HepG2 (cell line): ENCODE measurements around the gene HOTAIR. TPM values are rescaled to one million over a fixed set of nuclear protein-coding genes. Genes with fewer than 3 reads are reported as not detected.

Experiments
- ATAC-seq: fragments of 200-7000 bp; cut with Tn5 transposase; 3 replicates; pipeline ENCODE4 v1.9.1; 2020; ENCODE audit warnings: mild to moderate bottlenecking, moderate library complexity
- BruUV-seq: library from RNA; stranded (reverse); fragments of 400-500 nt; replicated peaks from 2 replicates; lab custom pipeline; 2021; lab: Mats Ljungman, UMichigan
- CTCF ChIA-PET: fragments of 300-600 bp; formaldehyde crosslinking; extraction: SDS; loops from one replicate; lab custom pipeline; 2021; ENCODE audit warnings: low total read pairs, inconsistent platforms, low intra/inter-chr PET ratio; lab: Yijun Ruan, JAX
- POLR2A ChIA-PET: fragments of 350-600 bp; sonication (Branson Sonifier 250); formaldehyde crosslinking; loops from one replicate; lab custom pipeline; 2020; ENCODE audit warnings: antibody characterized with exemption, inconsistent platforms; lab: Yijun Ruan, JAX
- DNase-seq: peaks from one replicate; pipeline ENCODE4 v3.0.0-alpha.2; 2015; ENCODE audit warnings: low spot score
- FAIRE-seq: peaks from 3 replicates; lab custom pipeline; 2011; peaks lifted over from hg19 to GRCh38; lab: Jason Lieb, UNC
- H2AFZ ChIP-seq: one replicate; pipeline ENCODE4 v1.6.1; 2011; ENCODE audit warnings: low read length, inconsistent platforms
- H3K27ac ChIP-seq: fragments of 300-600 bp; 3 replicates; pipeline ENCODE4 v1.8.0; 2011; ENCODE audit warnings: mixed run types, mild to moderate bottlenecking, mixed read lengths, low read length, inconsistent platforms; ENCODE audit not compliant: insufficient read depth; ENCODE audit errors: extremely low read length
- H3K27me3 ChIP-seq, 2 experiments: fragments of 200-600 bp in 1 of 2; 2 replicates in 1 of 2; 3 replicates in 1 of 2; pipeline versions ENCODE4 v1.6.0 to v1.8.0; 2011; ENCODE audit warnings: low read length in 2 of 2, mild to moderate bottlenecking in 2 of 2, moderate library complexity in 2 of 2, inconsistent platforms in 1 of 2; ENCODE audit not compliant: insufficient read depth in 2 of 2, control insufficient read depth in 1 of 2
- H3K36me3 ChIP-seq, 2 experiments: fragments of 200-600 bp in 1 of 2; replicated peaks in 1 of 2; 2 replicates in 1 of 2; 3 replicates in 1 of 2; pipeline versions ENCODE4 v1.5.1 to v1.8.0; 2011; ENCODE audit warnings: low read length in 2 of 2, inconsistent platforms in 1 of 2; ENCODE audit not compliant: insufficient read depth in 2 of 2, control insufficient read depth in 1 of 2
- H3K4me1 ChIP-seq: 2 replicates; pipeline ENCODE4 v1.5.1; 2012; ENCODE audit warnings: low read length, inconsistent platforms; ENCODE audit not compliant: insufficient read depth
- H3K4me2 ChIP-seq: 2 replicates; pipeline ENCODE4 v1.6.0; 2011; ENCODE audit warnings: low read depth, low read length, inconsistent platforms
- H3K4me3 ChIP-seq, 3 experiments: fragments of 200-600 bp in 1 of 3; sonication (generic), shearing (Covaris generic) in 1 of 3; replicated peaks in 1 of 3; 2 replicates each; pipeline ENCODE4 v1.5.1; 2011 to 2016; ENCODE audit warnings: low read length in 3 of 3, inconsistent platforms in 2 of 3, low read depth in 2 of 3, mild to moderate bottlenecking in 2 of 3, control low read depth in 1 of 3, mixed read lengths in 1 of 3; ENCODE audit not compliant: insufficient read depth in 1 of 3
- H3K79me2 ChIP-seq: one replicate; pipeline ENCODE4 v1.6.1; 2011; ENCODE audit warnings: low read length, inconsistent platforms; ENCODE audit not compliant: insufficient read depth
- H3K9ac ChIP-seq: 2 replicates; pipeline ENCODE4 v1.6.0; 2011; ENCODE audit warnings: mild to moderate bottlenecking, low read depth, low read length, inconsistent platforms; ENCODE audit not compliant: insufficient read depth
- H3K9me3 ChIP-seq: 2 replicates; pipeline ENCODE4 v1.5.1; 2012; ENCODE audit warnings: mild to moderate bottlenecking, low read length
- H4K20me1 ChIP-seq: 2 replicates; pipeline ENCODE4 v1.6.0; 2011; ENCODE audit warnings: inconsistent platforms, mild to moderate bottlenecking, low read length, moderate library complexity; ENCODE audit not compliant: insufficient read depth
- ARID4A ChIP-seq: sonication (generic); formaldehyde crosslinking; IDR thresholded peaks from 2 replicates; pipeline ENCODE4 v1.5.0; 2020; ENCODE audit warnings: mild to moderate bottlenecking, missing genetic modification reagents, borderline replicate concordance
- CTCF ChIP-seq: sonication (generic); formaldehyde crosslinking; IDR thresholded peaks from 2 replicates; pipeline ENCODE4 v1.5.0; 2020; ENCODE audit warnings: mild to moderate bottlenecking, missing genetic modification reagents, moderate library complexity
- EZH2 ChIP-seq: conservative IDR thresholded peaks from 2 replicates; pipeline ENCODE4 v1.6.1; 2012; ENCODE audit warnings: mild to moderate bottlenecking, low read depth, low read length, moderate library complexity
- WGBS: methylation state at CpG from one replicate; pipeline ENCODE4 v1.1.6; 2017; ENCODE audit warnings: low lambda C conversion rate; 5-methylcytosine and 5-hydroxymethylcytosine counted together
- in situ Hi-C: cut with HindIII; loops from 2 replicates; pipeline ENCODE4 v1.10.0; 2017; ENCODE audit warnings: low pct_unique_long_range_greater_than_20kb; ENCODE audit not compliant: extremely low pct_ligation_motif_present
- intact Hi-C: fragments of 100-400 bp; cut with micrococcal nuclease; formaldehyde crosslinking; loops from one replicate; pipeline ENCODE4 v1.10.0; 2022; ENCODE audit not compliant: unreplicated experiment
- polyA plus RNA-seq, 8 experiments: library from polyadenylated mRNA; depleted of rRNA in 3 of 8; stranded (reverse) in 7 of 8; unstranded in 1 of 8; fragments of >200 nt; fragmentation: Illumina TruSeq in 4 of 8; extraction: Trizol in 4 of 8; gene quantifications; 2 replicates each; pipeline versions ENCODE4 v1.2.1 to v1.2.3, GENCODE V29; 2011 to 2016; ENCODE audit warnings: low read depth in 4 of 8, missing spikeins in 1 of 8, mixed read lengths in 1 of 8; ENCODE audit not compliant: insufficient read depth in 1 of 8
- total RNA-seq, 5 experiments: library from RNA; depleted of rRNA; stranded (reverse); fragments of >200 nt; fragmentation: Illumina TruSeq; extraction: Trizol; gene quantifications; 2 replicates each; pipeline ENCODE4 v1.2.3, GENCODE V29; 2016; ENCODE audit warnings: low read depth in 1 of 5

HOTAIR gene
- total and polyA plus RNA-seq, 2 of the 13 experiments (the other 11 are each of a cell fraction or from before 2014, with no cell fraction given) = not detected

GRCh38 chr12:54017027-54017788, 42.5 kb upstream of the HOTAIR start:
- H3K4me2 ChIP-seq = peak overlapping the region; percentile 81
- peak overlapping the region; percentile 49 to 69 (median 60) for H3K4me3 ChIP-seq
- H2AFZ ChIP-seq = peak overlapping the region; percentile 63
- no peak overlapping the region for H3K9ac ChIP-seq
- H3K27me3 ChIP-seq = peaks cover 7 to 59% of the 10 kb centered on the region in 2 experiments
- H3K4me1 ChIP-seq = peaks cover 5% of the 10 kb centered on the region; the same call in 1 of the 2 replicates
- peak; percentile 66; the same call in 1 of the 2 replicates for TF ChIP-seq EZH2
- no peak for TF ChIP-seq CTCF (CRISPR knock-in tag)
- TF ChIP-seq ARID4A (CRISPR knock-in tag) = 0 out of 2 replicates have a peak, but pooled peaks have one; percentile 24
- no peak overlapping the region for H3K27ac ChIP-seq
- intact Hi-C loops (no loop called here), in situ Hi-C loops (loop anchor here (10.0 kb wide), 1 partner anchor 348 kb away; the partner anchor contains the start of gene GPR84)
- no peaks in the 10 kb centered on the region for H3K36me3 ChIP-seq
- DNase-seq (no peak), FAIRE-seq (no peak), ATAC-seq (peak; percentile 79)
- H4K20me1 ChIP-seq = no peaks in the 10 kb centered on the region
- POLR2A ChIA-PET = interaction anchor here (0.8 kb wide), 1 partner anchor 8 kb away, joined by 3 read pairs; the partner anchor contains the start of gene HOXC8
- CTCF ChIA-PET = no interaction called here
- H3K79me2 ChIP-seq = no peaks in the 10 kb centered on the region
- WGBS = 22% methylated on average over 20 of the region's 24 CpGs
- H3K9me3 ChIP-seq = no peaks in the 10 kb centered on the region
- BruUV-seq = no TSS peak
